ENCODE measurements around the gene JDP2. TPM values are rescaled to one million over a fixed set of nuclear protein-coding genes. Genes with fewer than 3 reads are reported as not detected.
"Not testable (repeated sequence)": the region's sequence is repeated elsewhere in the genome, so short reads cannot be mapped to it uniquely, and the experiment has no call there.

The JDP2 gene
- polyA plus RNA-seq (2011; rRNA removed) (83.8 and 88.7 TPM in 2 replicates), polyA minus RNA-seq (2011; rRNA and poly(A)+ RNA removed) (44.8 and 54.0 TPM in 2 replicates)

GRCh38 chr14:75427482-75428229 lies at the start of gene JDP2:
Gene JDP2 (plus strand): TSS chr14:75428022. CDS start chr14:75437921, 9,899 bp downstream.
- no peaks in the 10 kb centered on the region for H3K27me3 ChIP-seq (ENCODE audit: control insufficient read depth, insufficient read depth, low read length)
- H3K36me3 ChIP-seq (ENCODE audit: control insufficient read depth, insufficient read depth, low read length), result peaks cover 4% of the 10 kb centered on the region
- DNase-seq (ENCODE audit: low read depth), result no peak
- POLR2A ChIA-PET, result no interaction called here
- CTCF ChIA-PET, result interaction anchor here (0.7 to 4.9 kb wide), 5 partner anchors 13 to 142 kb away, joined by 3 to 32 read pairs (median 4); no protein-coding TSS in a partner anchor
- TF ChIP-seq CTCF (IDR thresholded peaks at IDR 0.05; ENCODE audit: insufficient read depth, low read depth, low read length), result 0 out of 2 replicates have a peak, but pooled peaks have one; percentile 11
- peak within 1 kb of the TSS; percentile 84 for H3K4me3 ChIP-seq (ENCODE audit: low read depth, low read length)

GRCh38 chr14:75379246-75379929 lies 48.4 kb upstream of the JDP2 start:
- DNase-seq (ENCODE audit: low read depth), result no peak
- no peak for TF ChIP-seq CTCF (IDR thresholded peaks at IDR 0.05; ENCODE audit: insufficient read depth, low read depth, low read length)
- CTCF ChIA-PET, result interaction anchor here (0.8 kb wide), 1 partner anchor 18 kb away, joined by 3 read pairs; no protein-coding TSS in a partner anchor
- Histone ChIP-seq H3K27me3 (ENCODE audit: control insufficient read depth, insufficient read depth, low read length) (peaks cover 6% of the 10 kb centered on the region), H3K36me3 (ENCODE audit: control insufficient read depth, insufficient read depth, low read length) (no peaks in the 10 kb centered on the region), H3K4me3 (ENCODE audit: low read depth, low read length) (no peak overlapping the region)
- POLR2A ChIA-PET, result no interaction called here

GRCh38 chr14:75379930-75380270 lies 47.9 kb upstream of the JDP2 start:
- H3K4me3 ChIP-seq (ENCODE audit: low read depth, low read length), result no peak overlapping the region
- TF ChIP-seq CTCF (IDR thresholded peaks at IDR 0.05; ENCODE audit: insufficient read depth, low read depth, low read length), result no peak
- ChIA-PET POLR2A (no interaction called here), CTCF (no interaction called here)
- no peaks in the 10 kb centered on the region for H3K36me3 ChIP-seq (ENCODE audit: control insufficient read depth, insufficient read depth, low read length)
- no peak for DNase-seq (ENCODE audit: low read depth)
- peaks cover 6% of the 10 kb centered on the region for H3K27me3 ChIP-seq (ENCODE audit: control insufficient read depth, insufficient read depth, low read length)

- no peak for TF ChIP-seq CTCF (IDR thresholded peaks at IDR 0.05; ENCODE audit: insufficient read depth, low read depth, low read length)
- H3K4me3 ChIP-seq (ENCODE audit: low read depth, low read length), result no peak overlapping the region
- DNase-seq (ENCODE audit: low read depth), result no peak
- CTCF ChIA-PET, result interaction anchor here (1.1 to 1.6 kb wide), 2 partner anchors 10 to 17 kb away, joined by 3 read pairs; no protein-coding TSS in a partner anchor
- POLR2A ChIA-PET, result no interaction called here
- H3K27me3 ChIP-seq (ENCODE audit: control insufficient read depth, insufficient read depth, low read length), result peaks cover 6% of the 10 kb centered on the region
- H3K36me3 ChIP-seq (ENCODE audit: control insufficient read depth, insufficient read depth, low read length), result no peaks in the 10 kb centered on the region
Observed at GRCh38 chr14:75380656-75381055, 47.2 kb upstream of the JDP2 start.

GRCh38 chr14:75381642-75382041 lies 46.2 kb upstream of the JDP2 start:
- TF ChIP-seq CTCF (IDR thresholded peaks at IDR 0.05; ENCODE audit: insufficient read depth, low read depth, low read length), result no peak
- Histone ChIP-seq H3K4me3 (ENCODE audit: low read depth, low read length) (no peak overlapping the region), H3K27me3 (ENCODE audit: control insufficient read depth, insufficient read depth, low read length) (peaks cover 2% of the 10 kb centered on the region), H3K36me3 (ENCODE audit: control insufficient read depth, insufficient read depth, low read length) (no peaks in the 10 kb centered on the region)
- ChIA-PET POLR2A (no interaction called here), CTCF (interaction anchor here (1.1 to 1.6 kb wide), 2 partner anchors 11 to 16 kb away, joined by 3 read pairs; no protein-coding TSS in a partner anchor)
- DNase-seq (ENCODE audit: low read depth), result no peak

- H3K4me3 ChIP-seq (ENCODE audit: low read depth, low read length); POLR2A ChIA-PET; H3K27me3 ChIP-seq (ENCODE audit: control insufficient read depth, insufficient read depth, low read length); DNase-seq (ENCODE audit: low read depth); H3K36me3 ChIP-seq (ENCODE audit: control insufficient read depth, insufficient read depth, low read length): not testable (repeated sequence)
- CTCF ChIA-PET, result interaction anchor here (1.1 kb wide), 1 partner anchor 8 kb away, joined by 3 read pairs; no protein-coding TSS in a partner anchor
Observed at GRCh38 chr14:75383219-75383618, 44.6 kb upstream of the JDP2 start.
